Skeletal muscle tissue (tissue), 4 donors: Measurements from ENCODE around the gene BORCS5. TPM values are rescaled to one million over a fixed set of nuclear protein-coding genes. Genes with fewer than 3 reads are reported as not detected.

ENCODE experiments used
- H3K27ac ChIP-seq: one replicate; pipeline ENCODE4 v1.7.0; 2013; ENCODE audit warnings: mild to moderate bottlenecking, low read depth, low read length, inconsistent platforms
- H3K27me3 ChIP-seq, 3 donors: one replicate each; pipeline ENCODE4 v1.7.0; 2013; ENCODE audit warnings: low read length in 3 of 3; ENCODE audit not compliant: control insufficient read depth in 3 of 3, insufficient read depth in 3 of 3
- H3K36me3 ChIP-seq, 3 donors: one replicate each; pipeline ENCODE4 v1.7.0; 2013; ENCODE audit warnings: low read length in 3 of 3; ENCODE audit not compliant: control insufficient read depth in 3 of 3, insufficient read depth in 3 of 3
- H3K4me1 ChIP-seq, 3 donors: one replicate each; pipeline ENCODE4 v1.7.0; 2013; ENCODE audit warnings: low read length in 3 of 3, mild to moderate bottlenecking in 3 of 3; ENCODE audit not compliant: control insufficient read depth in 3 of 3, insufficient read depth in 3 of 3
- H3K4me3 ChIP-seq, 3 donors: one replicate each; pipeline ENCODE4 v1.7.0; 2013; ENCODE audit warnings: low read length in 3 of 3
- H3K9ac ChIP-seq, 3 donors: one replicate each; pipeline ENCODE4 v1.7.0; 2013; ENCODE audit warnings: low read length in 3 of 3, mild to moderate bottlenecking in 3 of 3, moderate library complexity in 2 of 3, low read depth in 1 of 3
- H3K9me3 ChIP-seq, 3 donors: one replicate each; pipeline ENCODE4 v1.7.0; 2013; ENCODE audit warnings: low read length in 3 of 3; ENCODE audit not compliant: control insufficient read depth in 3 of 3
- total RNA-seq: library from RNA; depleted of rRNA; stranded (reverse); fragments of >200 nt; gene quantifications from one replicate; pipeline ENCODE4 v1.2.3, GENCODE V29; 2014
- donor health status: Osteomylitis.

The BORCS5 gene
- total RNA-seq, 1 donor from 2014 or later = 19.3 TPM

DNA sequence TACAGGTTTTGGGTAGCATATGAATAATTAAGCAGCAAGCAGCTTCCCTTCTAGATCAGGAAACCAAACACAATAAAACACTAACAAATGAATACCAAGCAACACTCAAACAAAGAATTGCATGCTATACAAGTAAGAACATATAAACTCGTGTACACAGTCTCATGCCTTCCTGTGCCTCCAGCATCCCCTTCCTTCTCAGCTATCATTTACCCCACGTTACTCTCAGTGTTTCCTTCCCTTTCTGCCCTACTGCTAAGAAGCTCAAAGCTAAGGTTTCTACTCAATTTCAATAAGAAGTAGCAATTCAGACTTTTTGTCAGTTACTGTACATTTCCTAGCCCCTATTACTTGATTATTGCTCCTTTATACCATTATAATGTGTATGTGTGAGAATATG lies 124.8 kb downstream of the BORCS5 start:
- peaks cover 0 to 3% (median 0%) of the 10 kb centered on the region in 3 donors for H3K4me1 ChIP-seq
- H3K27me3 ChIP-seq = no peaks in the 10 kb centered on the region
- no peak overlapping the region for H3K9ac ChIP-seq
- peaks cover 26 to 49% (median 35%) of the 10 kb centered on the region in 3 donors for H3K36me3 ChIP-seq
- no peak overlapping the region for H3K27ac ChIP-seq
- H3K9me3 ChIP-seq = no peaks in the 10 kb centered on the region
- no peak overlapping the region for H3K4me3 ChIP-seq

DNA sequence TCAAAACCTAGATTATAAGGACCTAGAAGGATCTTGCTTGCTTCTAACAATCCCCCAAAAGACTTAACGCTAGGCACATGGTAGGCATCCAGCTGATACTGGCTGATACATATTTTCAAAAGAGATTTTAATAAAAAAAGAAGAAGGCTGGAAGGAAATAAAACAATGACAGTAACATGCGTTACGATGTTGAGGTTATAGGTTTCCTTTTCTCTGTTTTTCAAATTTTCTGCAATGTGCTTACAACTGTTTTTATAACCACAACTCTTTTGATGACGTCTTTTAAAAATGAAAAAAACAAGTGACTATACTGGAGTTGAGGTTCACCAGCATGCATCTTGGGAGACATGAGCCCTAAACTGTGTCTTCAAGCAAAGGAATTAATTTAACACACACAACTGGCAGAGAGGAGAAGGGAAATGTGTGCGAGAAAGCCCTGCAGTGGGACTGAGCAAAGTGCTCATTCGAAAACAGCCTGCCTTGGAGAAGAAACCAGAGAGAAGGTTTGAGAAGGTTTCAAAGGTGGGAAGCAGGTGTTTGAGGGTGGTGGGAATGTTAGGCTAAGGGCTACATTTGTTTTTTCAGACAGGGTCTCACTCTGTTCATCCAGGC lies 125.4 kb downstream of the BORCS5 start:
- Histone ChIP-seq H3K27me3 (no peaks in the 10 kb centered on the region), H3K36me3 (peaks cover 21 to 46% (median 29%) of the 10 kb centered on the region in 3 donors), H3K9ac (no peak overlapping the region), H3K4me3 (no peak overlapping the region), H3K27ac (no peak overlapping the region), H3K4me1 (peaks cover 0 to 2% (median 0%) of the 10 kb centered on the region in 3 donors), H3K9me3 (no peaks in the 10 kb centered on the region)

DNA sequence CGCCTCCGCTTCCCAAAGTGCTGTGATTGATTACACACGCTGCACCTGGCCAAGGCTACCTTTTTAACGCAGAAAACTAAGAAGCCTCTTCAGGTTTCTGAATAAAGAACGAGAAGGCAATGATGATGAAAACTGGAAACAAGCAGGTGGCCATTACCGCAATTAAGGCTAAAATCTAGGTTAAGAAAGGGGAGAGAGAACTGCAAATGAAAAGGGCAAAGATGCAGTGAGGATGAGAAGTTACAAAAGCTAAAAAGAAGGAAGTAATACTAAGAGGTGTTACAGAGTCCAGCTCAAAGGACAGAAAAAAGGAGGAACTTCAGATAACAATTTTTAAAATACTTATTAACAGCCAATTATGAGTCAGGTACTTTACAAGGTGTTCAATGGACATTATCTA lies 126.1 kb downstream of the BORCS5 start:
- Histone ChIP-seq H3K4me1 (peaks cover 0 to 2% (median 0%) of the 10 kb centered on the region in 3 donors), H3K4me3 (no peak overlapping the region), H3K36me3 (peaks cover 16 to 40% (median 24%) of the 10 kb centered on the region in 3 donors), H3K9ac (no peak overlapping the region), H3K9me3 (no peaks in the 10 kb centered on the region), H3K27ac (no peak overlapping the region), H3K27me3 (no peaks in the 10 kb centered on the region)

DNA sequence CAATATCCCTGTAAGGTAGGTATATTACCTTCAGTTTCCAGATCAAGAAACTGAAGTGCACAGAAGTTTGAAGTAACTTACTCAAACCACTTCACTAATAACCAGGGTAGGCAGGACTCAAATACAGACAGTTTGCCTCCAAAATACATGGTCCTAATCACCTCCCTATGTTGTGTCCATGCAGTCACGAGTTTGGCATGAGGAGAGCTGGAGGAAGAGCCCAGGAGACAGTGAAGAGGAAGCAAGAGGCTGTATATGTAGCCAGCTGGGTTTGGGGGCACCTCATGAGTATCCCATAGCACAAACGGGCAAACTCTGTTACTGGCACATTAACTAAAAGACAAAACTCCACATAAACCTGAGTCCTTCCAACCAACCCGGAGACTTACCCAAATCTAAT lies 126.6 kb downstream of the BORCS5 start:
- Histone ChIP-seq H3K36me3 (peaks cover 16 to 39% (median 24%) of the 10 kb centered on the region in 3 donors), H3K9ac (no peak overlapping the region), H3K27ac (no peak overlapping the region), H3K4me1 (peaks cover 0 to 2% (median 0%) of the 10 kb centered on the region in 3 donors), H3K4me3 (no peak overlapping the region), H3K27me3 (no peaks in the 10 kb centered on the region), H3K9me3 (no peaks in the 10 kb centered on the region)

DNA sequence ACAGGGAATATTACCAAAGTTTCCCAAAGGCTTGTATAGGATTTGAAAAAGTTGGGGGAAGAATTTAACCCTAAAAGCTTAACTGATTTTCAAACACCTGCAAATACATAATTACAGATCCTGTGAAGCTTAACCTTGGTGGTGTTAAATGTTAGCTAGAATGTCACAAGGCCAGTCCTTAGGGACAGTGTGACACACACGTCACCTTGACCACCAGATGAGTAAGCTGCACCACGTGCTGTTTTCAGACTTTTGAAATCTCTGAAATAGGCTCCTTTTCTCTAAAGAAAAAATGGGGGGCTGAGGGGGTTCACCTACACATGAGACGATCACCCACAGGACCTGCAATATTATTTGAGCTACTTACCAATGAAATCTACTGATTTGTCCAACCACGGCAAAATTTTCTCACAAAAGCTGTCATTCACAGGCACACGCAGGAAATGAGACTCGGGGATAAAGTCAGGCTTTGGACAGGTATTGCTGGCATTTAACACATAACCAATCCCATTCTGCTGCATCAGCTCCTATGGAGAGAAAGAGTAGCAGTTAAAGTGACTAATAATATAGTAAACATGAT lies 129.9 kb downstream of the BORCS5 start:
- Histone ChIP-seq H3K4me1 (peaks cover 0 to 2% (median 0%) of the 10 kb centered on the region in 3 donors), H3K9ac (no peak overlapping the region), H3K36me3 (peaks cover 9 to 25% (median 11%) of the 10 kb centered on the region in 3 donors), H3K9me3 (no peaks in the 10 kb centered on the region), H3K27ac (no peak overlapping the region), H3K4me3 (no peak overlapping the region), H3K27me3 (no peaks in the 10 kb centered on the region)

DNA sequence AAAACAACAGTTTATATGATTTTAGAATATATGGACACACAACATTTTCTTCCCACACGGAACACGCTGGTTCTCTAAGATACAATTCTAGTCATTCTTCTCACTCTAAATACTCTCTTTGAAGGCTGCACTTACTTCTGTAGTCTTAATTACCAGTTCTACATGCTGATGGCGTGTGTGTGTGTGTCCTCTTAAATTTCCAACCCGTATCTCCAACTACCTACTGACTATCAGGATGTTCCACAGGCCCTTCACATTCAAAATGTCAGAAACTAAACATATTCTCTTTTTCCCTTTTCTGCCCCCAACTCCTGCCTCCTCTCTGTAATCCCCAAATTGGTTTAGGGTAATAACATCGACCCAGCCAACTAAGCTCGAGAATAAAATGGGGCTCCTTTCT lies 130.6 kb downstream of the BORCS5 start:
- H3K27me3 ChIP-seq = no peaks in the 10 kb centered on the region
- H3K4me3 ChIP-seq = no peak overlapping the region
- no peak overlapping the region for H3K27ac ChIP-seq

DNA sequence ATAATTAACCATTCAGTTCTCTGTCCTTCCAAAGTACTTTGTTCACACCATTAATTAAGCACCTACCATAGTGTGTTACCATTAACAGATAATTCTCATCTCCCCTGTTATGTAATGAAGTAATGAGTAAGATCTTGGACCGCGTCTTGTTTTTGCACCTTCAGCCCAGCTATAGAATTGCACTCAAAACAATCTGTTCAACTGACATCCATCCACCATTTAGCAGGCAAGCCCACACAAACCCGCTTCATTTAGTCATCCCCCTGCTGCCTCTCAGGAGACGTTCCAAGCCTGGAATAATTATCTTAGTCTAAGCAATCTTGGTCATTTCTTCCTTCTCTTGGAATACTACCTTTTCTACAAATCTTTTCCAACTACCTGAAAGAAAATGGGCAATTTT lies 131.4 kb downstream of the BORCS5 start:
- H3K27ac ChIP-seq = no peak overlapping the region
- H3K4me3 ChIP-seq = no peak overlapping the region
- H3K9ac ChIP-seq = no peak overlapping the region
- H3K4me1 ChIP-seq = peaks cover 0 to 7% (median 0%) of the 10 kb centered on the region in 3 donors
- H3K27me3 ChIP-seq = no peaks in the 10 kb centered on the region
- H3K36me3 ChIP-seq = peaks cover 5 to 14% (median 6%) of the 10 kb centered on the region in 3 donors
- no peaks in the 10 kb centered on the region for H3K9me3 ChIP-seq

More for the DNA sequence above, 130.6 kb downstream of the BORCS5 start:
- H3K9me3 ChIP-seq = no peaks in the 10 kb centered on the region
- H3K36me3 ChIP-seq = peaks cover 7 to 19% (median 7%) of the 10 kb centered on the region in 3 donors
- peaks cover 0 to 2% (median 0%) of the 10 kb centered on the region in 3 donors for H3K4me1 ChIP-seq
- no peak overlapping the region for H3K9ac ChIP-seq

DNA sequence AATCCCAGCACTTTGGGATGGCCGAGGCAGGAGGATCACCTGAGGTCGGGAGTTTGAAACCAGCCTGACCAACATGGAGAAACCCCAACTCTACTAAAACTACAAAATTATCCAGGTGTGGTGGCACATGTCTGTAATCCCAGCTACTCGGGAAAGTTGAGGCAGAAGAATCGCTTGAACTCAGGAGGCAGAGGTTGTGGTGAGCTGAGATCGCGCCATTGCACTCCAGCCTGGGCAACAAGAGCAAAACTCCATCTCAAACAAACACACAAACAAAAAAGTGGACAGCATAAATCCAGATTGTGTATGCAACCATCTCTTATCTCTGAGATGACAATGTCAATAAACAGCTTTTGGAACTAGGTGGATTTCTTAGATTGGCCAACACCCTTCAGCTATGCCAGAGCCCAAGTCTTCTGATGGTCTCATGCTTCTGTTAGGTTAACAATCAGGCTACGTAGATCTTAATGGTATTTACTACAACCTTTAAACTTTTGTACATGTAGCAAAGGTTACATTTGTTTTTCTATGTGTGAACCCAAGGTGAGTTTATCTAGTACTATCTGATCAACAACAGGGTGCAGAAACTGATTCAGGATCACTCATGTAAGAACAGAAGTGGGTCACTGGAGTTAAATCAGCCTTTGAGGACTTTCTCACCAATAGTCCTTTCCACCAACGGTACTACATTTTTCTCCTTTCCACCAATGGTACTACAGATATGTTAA lies 132.1 kb downstream of the BORCS5 start:
- H3K4me3 ChIP-seq = no peak overlapping the region
- no peak overlapping the region for H3K9ac ChIP-seq
- H3K27me3 ChIP-seq = no peaks in the 10 kb centered on the region
- H3K9me3 ChIP-seq = no peaks in the 10 kb centered on the region
- H3K4me1 ChIP-seq = peaks cover 0 to 8% (median 0%) of the 10 kb centered on the region in 3 donors
- H3K27ac ChIP-seq = no peak overlapping the region
- H3K36me3 ChIP-seq = peaks cover 5 to 11% (median 6%) of the 10 kb centered on the region in 3 donors

DNA sequence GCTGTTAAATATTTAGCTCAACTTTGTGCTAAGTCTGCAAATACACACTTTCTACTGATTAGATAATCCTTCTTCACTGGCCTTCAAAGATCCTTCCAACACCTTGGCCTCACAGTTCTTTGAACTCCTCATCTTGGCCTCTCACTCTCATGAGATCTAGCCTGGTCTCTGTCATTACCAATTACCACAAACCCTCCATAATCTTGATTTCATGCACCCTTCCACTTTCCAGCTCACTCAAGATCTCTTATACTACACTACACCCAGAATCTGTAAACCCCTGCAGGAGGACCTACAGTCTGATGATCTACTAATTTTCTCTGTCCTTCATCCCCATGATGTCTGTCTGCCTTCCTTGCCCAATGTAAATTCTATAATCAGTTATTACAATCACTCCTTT lies 134.7 kb downstream of the BORCS5 start:
- Histone ChIP-seq H3K27me3 (no peaks in the 10 kb centered on the region), H3K9ac (no peak overlapping the region), H3K36me3 (peaks cover 0 to 6% (median 0%) of the 10 kb centered on the region in 3 donors), H3K4me3 (no peak overlapping the region), H3K27ac (no peak overlapping the region), H3K9me3 (no peaks in the 10 kb centered on the region), H3K4me1 (peaks cover 0 to 11% (median 0%) of the 10 kb centered on the region in 3 donors)

DNA sequence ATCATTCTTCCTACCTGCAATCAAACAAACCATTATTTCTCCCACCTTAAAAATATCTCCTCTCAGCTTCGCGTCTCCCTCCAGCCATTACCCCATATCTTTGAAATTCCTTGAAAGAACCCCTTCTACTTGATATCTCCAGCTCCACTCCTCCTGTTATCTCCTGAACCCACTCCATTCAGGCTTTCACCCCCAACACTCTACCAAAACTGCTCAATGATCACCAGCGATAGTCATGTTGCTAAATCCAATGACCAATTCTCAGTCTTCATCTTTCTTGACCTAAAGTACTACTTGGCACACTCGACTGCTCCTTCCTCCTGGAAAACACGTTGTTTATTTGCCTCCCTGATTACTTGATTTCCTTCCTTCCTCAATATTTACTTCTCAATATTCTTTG lies 135.7 kb downstream of the BORCS5 start:
- Histone ChIP-seq H3K27me3 (no peaks in the 10 kb centered on the region), H3K36me3 (peaks cover 0 to 2% (median 0%) of the 10 kb centered on the region in 3 donors), H3K9ac (no peak overlapping the region), H3K27ac (no peak overlapping the region), H3K9me3 (no peaks in the 10 kb centered on the region), H3K4me1 (peaks cover 0 to 9% (median 0%) of the 10 kb centered on the region in 3 donors), H3K4me3 (no peak overlapping the region)
